ENCODE measurements around the gene C11orf42.
"Not testable (repeated sequence)": the region's sequence is repeated elsewhere in the genome, so short reads cannot be mapped to it uniquely, and the experiment has no call there.

The C11orf42 gene

GRCh38 chr11:6248248-6248647 lies 42.9 kb downstream of the C11orf42 start:
- in situ Hi-C loops (cut with HindIII; ENCODE audit: low sequenced_read_pairs): no loop called here
- TF ChIP-seq, protein P1, sequence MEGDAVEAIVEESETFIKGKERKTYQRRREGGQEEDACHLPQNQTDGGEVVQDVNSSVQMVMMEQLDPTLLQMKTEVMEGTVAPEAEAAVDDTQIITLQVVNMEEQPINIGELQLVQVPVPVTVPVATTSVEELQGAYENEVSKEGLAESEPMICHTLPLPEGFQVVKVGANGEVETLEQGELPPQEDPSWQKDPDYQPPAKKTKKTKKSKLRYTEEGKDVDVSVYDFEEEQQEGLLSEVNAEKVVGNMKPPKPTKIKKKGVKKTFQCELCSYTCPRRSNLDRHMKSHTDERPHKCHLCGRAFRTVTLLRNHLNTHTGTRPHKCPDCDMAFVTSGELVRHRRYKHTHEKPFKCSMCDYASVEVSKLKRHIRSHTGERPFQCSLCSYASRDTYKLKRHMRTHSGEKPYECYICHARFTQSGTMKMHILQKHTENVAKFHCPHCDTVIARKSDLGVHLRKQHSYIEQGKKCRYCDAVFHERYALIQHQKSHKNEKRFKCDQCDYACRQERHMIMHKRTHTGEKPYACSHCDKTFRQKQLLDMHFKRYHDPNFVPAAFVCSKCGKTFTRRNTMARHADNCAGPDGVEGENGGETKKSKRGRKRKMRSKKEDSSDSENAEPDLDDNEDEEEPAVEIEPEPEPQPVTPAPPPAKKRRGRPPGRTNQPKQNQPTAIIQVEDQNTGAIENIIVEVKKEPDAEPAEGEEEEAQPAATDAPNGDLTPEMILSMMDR (IDR thresholded peaks at IDR 0.05; ENCODE audit: low read depth, low read length, missing control alignments): no peak
- no peak for DNase-seq (ENCODE audit: low read depth)
- H3K4me3 ChIP-seq (ENCODE audit: low read depth, low read length): no peak overlapping the region

- H3K4me3 ChIP-seq (ENCODE audit: low read depth, low read length); DNase-seq (ENCODE audit: low read depth); in situ Hi-C loops (cut with HindIII; ENCODE audit: low sequenced_read_pairs): not testable (repeated sequence)
These were observed 43.5 kb downstream of the C11orf42 start for GRCh38 chr11:6248897-6249296.

GRCh38 chr11:6249770-6250555 lies 44.6 kb downstream of the C11orf42 start:
- in situ Hi-C loops (cut with HindIII; ENCODE audit: low sequenced_read_pairs): loop anchor here (10.0 kb wide), 1 partner anchor 95 kb away; no protein-coding TSS in a partner anchor
- TF ChIP-seq, protein P1 (IDR thresholded peaks at IDR 0.05; ENCODE audit: low read depth, low read length, missing control alignments): no peak
- H3K4me3 ChIP-seq (ENCODE audit: low read depth, low read length): no peak overlapping the region
- DNase-seq (ENCODE audit: low read depth): peak; percentile 31

DNA sequence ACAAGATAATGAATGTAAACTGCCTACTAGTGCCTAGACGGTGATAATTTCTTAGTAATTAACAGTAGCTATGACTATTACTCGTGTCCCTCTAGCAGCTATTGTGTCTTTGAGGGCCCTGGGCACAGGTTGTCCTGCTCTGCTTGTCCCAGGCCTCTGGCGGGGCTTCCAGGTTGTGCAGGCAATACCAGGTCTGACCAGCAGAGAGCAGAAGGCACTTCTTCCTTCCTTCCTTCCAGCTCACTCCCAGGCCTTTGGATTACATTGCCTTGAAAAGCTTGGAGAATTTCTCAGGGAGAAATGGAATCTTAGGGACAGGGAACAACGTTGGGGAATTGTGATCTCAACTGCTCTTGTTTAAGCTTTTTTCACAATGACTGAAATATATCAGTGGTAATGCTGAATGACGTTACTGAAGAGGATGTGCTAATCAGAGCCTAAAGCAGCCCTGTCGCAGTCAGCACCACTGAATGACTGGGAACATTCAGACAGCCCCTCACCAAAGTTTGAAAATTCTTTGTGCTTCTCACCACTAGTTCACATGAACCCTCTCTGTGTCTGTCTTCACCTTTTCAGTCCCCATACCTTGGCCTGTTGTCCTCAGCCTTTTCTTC lies 45.9 kb downstream of the C11orf42 start:
- TF ChIP-seq, protein P1 (IDR thresholded peaks at IDR 0.05; ENCODE audit: low read depth, low read length, missing control alignments): peak; percentile 97
- peak; percentile 50 for DNase-seq (ENCODE audit: low read depth)
- in situ Hi-C loops (cut with HindIII; ENCODE audit: low sequenced_read_pairs): loop anchor here (10.0 kb wide), 1 partner anchor 94 kb away; no protein-coding TSS in a partner anchor
- no peak overlapping the region for H3K4me3 ChIP-seq (ENCODE audit: low read depth, low read length)

GRCh38 chr11:6251990-6252473 lies 46.7 kb downstream of the C11orf42 start:
- no peak for DNase-seq (ENCODE audit: low read depth)
- in situ Hi-C loops (cut with HindIII; ENCODE audit: low sequenced_read_pairs): loop anchor here (10.0 kb wide), 1 partner anchor 93 kb away; no protein-coding TSS in a partner anchor
- no peak overlapping the region for H3K4me3 ChIP-seq (ENCODE audit: low read depth, low read length)
- TF ChIP-seq, protein P1 (IDR thresholded peaks at IDR 0.05; ENCODE audit: low read depth, low read length, missing control alignments): no peak

- no peak for DNase-seq (ENCODE audit: low read depth)
- in situ Hi-C loops (cut with HindIII; ENCODE audit: low sequenced_read_pairs): loop anchor here (10.0 kb wide), 1 partner anchor 92 kb away; no protein-coding TSS in a partner anchor
- TF ChIP-seq, protein P1 (IDR thresholded peaks at IDR 0.05; ENCODE audit: low read depth, low read length, missing control alignments): no peak
- H3K4me3 ChIP-seq (ENCODE audit: low read depth, low read length): no peak overlapping the region
These were observed 47.8 kb downstream of the C11orf42 start for GRCh38 chr11:6253197-6253596.
